ENCODE data around the gene FKBP2. TPM values are rescaled to one million over a fixed set of nuclear protein-coding genes. Genes with fewer than 3 reads are reported as not detected.

FKBP2 gene
- total RNA-seq, 1 donor from 2014 or later: 45.5 TPM

DNA sequence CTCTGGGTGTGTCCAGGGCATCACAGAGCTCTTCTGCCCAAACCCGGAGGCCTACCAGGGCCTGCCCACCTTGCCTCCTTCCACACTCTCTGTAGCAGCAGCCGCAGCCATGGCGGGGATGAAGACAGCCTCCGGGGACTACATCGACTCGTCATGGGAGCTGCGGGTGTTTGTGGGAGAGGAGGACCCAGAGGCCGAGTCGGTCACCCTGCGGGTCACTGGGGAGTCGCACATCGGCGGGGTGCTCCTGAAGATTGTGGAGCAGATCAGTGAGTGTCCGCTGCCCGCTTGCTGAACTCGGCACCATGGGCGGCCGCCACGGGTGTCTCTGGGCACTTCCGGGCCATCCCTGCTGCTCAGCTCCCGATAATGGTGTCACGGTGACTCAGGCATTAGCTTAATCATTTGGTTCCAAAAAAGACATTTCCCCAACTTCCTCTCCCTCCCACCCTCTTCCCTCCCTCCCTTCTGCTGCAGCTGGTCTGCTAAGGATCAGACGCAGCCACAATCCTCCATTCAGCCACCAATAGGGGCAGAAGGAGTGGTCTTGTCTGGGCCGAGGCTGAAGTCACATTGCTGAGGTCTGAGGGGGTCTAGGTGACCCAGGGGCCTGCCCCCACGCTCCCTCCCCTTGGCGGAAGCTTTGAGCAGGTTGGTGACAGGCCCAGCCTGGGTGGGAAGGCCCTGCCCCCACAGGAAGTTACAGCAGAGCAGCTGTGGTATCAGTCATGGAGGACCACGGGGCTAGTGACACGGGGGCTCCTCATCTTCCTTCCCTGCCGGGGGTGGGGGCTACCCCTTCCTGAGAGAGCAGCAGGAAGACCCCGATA, 33.4 kb upstream of the FKBP2 start:
- TF ChIP-seq, protein P1, sequence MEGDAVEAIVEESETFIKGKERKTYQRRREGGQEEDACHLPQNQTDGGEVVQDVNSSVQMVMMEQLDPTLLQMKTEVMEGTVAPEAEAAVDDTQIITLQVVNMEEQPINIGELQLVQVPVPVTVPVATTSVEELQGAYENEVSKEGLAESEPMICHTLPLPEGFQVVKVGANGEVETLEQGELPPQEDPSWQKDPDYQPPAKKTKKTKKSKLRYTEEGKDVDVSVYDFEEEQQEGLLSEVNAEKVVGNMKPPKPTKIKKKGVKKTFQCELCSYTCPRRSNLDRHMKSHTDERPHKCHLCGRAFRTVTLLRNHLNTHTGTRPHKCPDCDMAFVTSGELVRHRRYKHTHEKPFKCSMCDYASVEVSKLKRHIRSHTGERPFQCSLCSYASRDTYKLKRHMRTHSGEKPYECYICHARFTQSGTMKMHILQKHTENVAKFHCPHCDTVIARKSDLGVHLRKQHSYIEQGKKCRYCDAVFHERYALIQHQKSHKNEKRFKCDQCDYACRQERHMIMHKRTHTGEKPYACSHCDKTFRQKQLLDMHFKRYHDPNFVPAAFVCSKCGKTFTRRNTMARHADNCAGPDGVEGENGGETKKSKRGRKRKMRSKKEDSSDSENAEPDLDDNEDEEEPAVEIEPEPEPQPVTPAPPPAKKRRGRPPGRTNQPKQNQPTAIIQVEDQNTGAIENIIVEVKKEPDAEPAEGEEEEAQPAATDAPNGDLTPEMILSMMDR (IDR thresholded peaks at IDR 0.05; ENCODE audit: borderline replicate concordance): no peak
- Histone ChIP-seq H3K4me3 (peak overlapping the region; percentile 58), H3K27ac (replicated peaks) (peak overlapping the region; percentile 88), H3K36me3 (peaks cover 41% of the 10 kb centered on the region), H3K4me1 (peaks cover 54% of the 10 kb centered on the region), H3K27me3 (ENCODE audit: low read depth) (no peaks in the 10 kb centered on the region), H3K9me3 (replicated peaks) (no peaks in the 10 kb centered on the region)
- intact Hi-C loops (cut with micrococcal nuclease): loop anchor here (5.0 kb wide), 1 partner anchor 95 kb away; the partner anchor contains the start of gene CATSPERZ
- peak; percentile 69 for DNase-seq

DNA sequence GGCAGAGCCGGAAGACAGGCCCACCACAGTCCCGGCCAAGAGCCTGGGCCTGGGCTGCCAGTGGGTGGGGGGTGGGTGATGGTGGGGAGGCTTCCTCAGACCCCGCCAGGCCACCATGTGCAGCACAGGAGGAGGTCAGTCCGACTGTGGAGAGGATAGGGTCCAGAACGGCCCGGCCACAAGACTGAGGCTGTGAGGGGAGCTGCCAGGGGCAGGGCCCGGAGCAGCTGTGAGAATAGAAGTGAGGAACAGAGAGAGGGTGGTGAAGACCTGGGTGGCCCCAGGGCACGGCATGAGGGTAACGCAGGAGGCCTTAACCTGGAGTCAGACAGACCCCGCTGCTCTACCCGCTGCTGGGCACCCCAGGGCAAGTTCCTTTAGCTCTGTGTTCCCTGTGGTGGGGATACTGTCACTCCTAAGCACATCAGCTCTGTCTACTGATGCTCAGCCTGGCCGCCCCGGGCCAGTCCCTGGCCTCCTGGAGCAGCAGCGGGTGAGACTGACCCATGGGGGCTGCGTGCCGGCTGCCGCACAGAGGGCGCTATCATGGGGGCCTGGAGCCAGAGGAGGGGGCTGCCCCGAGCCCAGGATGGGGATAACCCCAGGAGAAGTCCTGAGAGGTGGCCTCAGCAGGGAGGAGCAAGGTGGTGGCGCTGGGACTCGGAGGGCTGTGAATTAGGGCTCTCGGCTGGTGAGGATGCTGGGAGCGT, 32.7 kb upstream of the FKBP2 start:
- peaks cover 47% of the 10 kb centered on the region for H3K4me1 ChIP-seq
- peak overlapping the region; percentile 58 for H3K4me3 ChIP-seq
- no peaks in the 10 kb centered on the region for H3K27me3 ChIP-seq (ENCODE audit: low read depth)
- H3K36me3 ChIP-seq: peaks cover 33% of the 10 kb centered on the region
- TF ChIP-seq, protein P1 (IDR thresholded peaks at IDR 0.05; ENCODE audit: borderline replicate concordance): no peak
- DNase-seq: no peak
- intact Hi-C loops (cut with micrococcal nuclease): loop anchor here (5.0 kb wide), 1 partner anchor 94 kb away; the partner anchor contains the start of gene CATSPERZ
- no peaks in the 10 kb centered on the region for H3K9me3 ChIP-seq (replicated peaks)
- peak overlapping the region; percentile 88 for H3K27ac ChIP-seq (replicated peaks)

DNA sequence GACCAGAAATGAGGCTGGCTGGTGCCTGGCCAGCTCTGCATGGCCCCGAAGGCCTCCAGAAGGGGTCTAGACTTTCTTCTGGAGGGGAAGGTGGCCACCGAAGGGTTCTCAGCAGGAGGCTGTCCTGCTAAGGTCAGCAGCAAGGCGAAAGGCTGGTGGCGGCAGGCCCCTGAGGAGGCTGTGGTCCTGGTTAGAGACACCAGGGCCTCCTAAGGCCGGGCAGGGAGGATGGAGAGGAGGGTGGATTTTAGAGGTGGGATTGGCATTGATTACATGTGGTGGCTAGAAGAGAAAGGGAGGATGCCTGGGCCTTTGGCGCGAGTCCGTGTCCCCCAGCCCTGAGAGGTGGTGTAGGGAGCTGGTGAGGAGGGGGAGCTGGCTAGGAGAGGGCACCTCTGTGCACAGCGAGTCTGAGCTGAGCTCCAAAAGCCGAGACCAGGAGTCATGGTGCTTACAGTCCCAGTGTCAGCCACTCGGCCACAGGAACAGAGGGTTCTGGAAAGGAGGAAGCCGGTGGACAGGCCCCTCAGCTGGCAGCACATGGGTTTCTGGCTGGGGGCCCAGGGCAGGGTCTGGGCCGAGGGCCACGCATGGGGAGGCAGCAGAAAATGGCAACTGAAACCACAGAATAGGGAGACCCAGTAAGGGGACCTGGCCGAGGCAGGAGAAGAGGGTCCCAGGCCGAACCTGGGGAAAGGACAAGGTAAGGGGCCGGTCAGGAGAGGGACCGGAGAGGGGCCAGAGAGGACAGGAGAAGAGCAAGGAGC, 31.9 kb upstream of the FKBP2 start:
- intact Hi-C loops (cut with micrococcal nuclease): loop anchor here (5.0 kb wide), 1 partner anchor 93 kb away; the partner anchor contains the start of gene CATSPERZ
- H3K27me3 ChIP-seq (ENCODE audit: low read depth): no peaks in the 10 kb centered on the region

DNA sequence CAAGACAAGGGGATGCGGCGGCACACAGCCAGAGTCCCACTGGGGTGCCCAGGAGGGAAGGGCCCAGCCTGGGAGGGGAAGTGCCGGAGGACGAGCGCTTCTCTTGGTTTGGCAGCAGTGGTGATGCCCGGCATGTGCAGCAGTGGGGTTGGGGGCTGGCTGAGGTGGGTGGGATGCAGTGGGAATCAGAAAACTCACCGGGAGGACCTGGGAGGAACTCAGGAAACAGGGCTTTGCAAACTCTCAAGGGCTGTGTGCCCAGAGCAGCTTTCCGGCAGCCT, 31.4 kb upstream of the FKBP2 start:
- DNase-seq: no peak
- Histone ChIP-seq H3K4me1 (peaks cover 39% of the 10 kb centered on the region), H3K27me3 (ENCODE audit: low read depth) (no peaks in the 10 kb centered on the region), H3K9me3 (replicated peaks) (no peaks in the 10 kb centered on the region), H3K36me3 (peaks cover 20% of the 10 kb centered on the region), H3K27ac (replicated peaks) (no peak overlapping the region), H3K4me3 (no peak overlapping the region)
- TF ChIP-seq, protein P1 (IDR thresholded peaks at IDR 0.05; ENCODE audit: borderline replicate concordance): no peak
- intact Hi-C loops (cut with micrococcal nuclease): loop anchor here (5.0 kb wide), 1 partner anchor 93 kb away; the partner anchor contains the start of gene CATSPERZ

More for the DNA sequence above, 31.9 kb upstream of the FKBP2 start:
- Histone ChIP-seq H3K4me3 (no peak overlapping the region), H3K27ac (replicated peaks) (peak overlapping the region; percentile 88), H3K4me1 (peaks cover 44% of the 10 kb centered on the region), H3K9me3 (replicated peaks) (no peaks in the 10 kb centered on the region), H3K36me3 (peaks cover 26% of the 10 kb centered on the region)
- DNase-seq: no peak
- TF ChIP-seq, protein P1 (IDR thresholded peaks at IDR 0.05; ENCODE audit: borderline replicate concordance): no peak
